HEK293 (cell line): Measurements from ENCODE around the gene FGD4.

Experiments
- BCL6B ChIP-seq: fragments of 450-650 bp; formaldehyde crosslinking; IDR thresholded peaks from 2 replicates; pipeline ENCODE4 v1.5.1; 2017; ENCODE audit warnings: missing biosample characterization, missing genetic modification characterization
- KLF16 ChIP-seq: fragments of 450-650 bp; formaldehyde crosslinking; IDR thresholded peaks from 2 replicates; pipeline ENCODE4 v1.5.1; 2017; ENCODE audit warnings: missing biosample characterization, missing genetic modification characterization
- ZNF785 ChIP-seq: fragments of 450-650 bp; formaldehyde crosslinking; IDR thresholded peaks from 2 replicates; pipeline ENCODE4 v1.5.1; 2016; ENCODE audit warnings: missing biosample characterization, missing genetic modification characterization

DNA sequence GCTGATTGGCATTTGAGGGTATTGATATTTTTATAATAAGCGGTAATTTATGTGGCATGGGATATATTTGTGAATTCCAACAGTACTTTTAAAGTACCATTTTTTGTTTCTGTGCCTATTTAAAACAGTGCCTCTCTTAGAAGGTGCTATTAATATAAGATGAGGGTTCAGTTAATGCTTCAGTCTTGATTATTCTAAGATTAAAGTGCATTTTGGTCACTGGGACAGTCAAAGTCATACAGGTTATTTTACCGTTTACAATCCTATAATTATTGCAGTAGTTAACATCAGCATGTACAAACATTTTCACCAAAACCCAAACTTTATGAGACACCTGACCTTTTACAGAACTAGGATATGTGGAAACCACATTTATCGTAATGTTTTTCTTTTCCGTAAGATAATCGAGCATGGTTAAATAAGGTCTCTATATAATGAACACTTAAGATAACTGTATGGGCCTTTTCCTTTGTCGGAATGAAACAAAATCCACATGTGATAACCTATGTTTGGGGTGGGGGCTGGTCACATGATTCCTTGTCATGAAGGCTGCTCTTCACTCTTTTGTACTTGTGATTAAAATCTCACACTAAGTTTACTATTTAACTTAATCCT, 242.0 kb downstream of the FGD4 start:
- no peak for TF ChIP-seq ZNF785 (tag by site-specific recombination)
- no peak for TF ChIP-seq BCL6B (tag by site-specific recombination)
- TF ChIP-seq KLF16 (tag by site-specific recombination): no peak
